ENCODE data around the gene CUL3. TPM values are rescaled to one million over a fixed set of nuclear protein-coding genes. Genes with fewer than 3 reads are reported as not detected.

Gene CUL3
- total RNA-seq, 1 experiment from 2014 or later: 95.7 TPM

- 0 out of 4 replicates have a peak, but pooled peaks cover 0 to 3% of the 10 kb centered on the region in 2 experiments for H3K9me3 ChIP-seq (ENCODE audit: control insufficient read depth in 1 of 2, insufficient read depth in 1 of 2, low read depth in 1 of 2, low read length in 2 of 2)
- peaks cover 100% of the 10 kb centered on the region for H3K79me2 ChIP-seq (ENCODE audit: insufficient read depth, low read length)
- CTCF ChIA-PET: interaction anchor here (0.7 kb wide), 1 partner anchor 1024 kb away, joined by 3 read pairs; no protein-coding TSS in a partner anchor
- TF ChIP-seq RAD21 (IDR thresholded peaks at IDR 0.05; ENCODE audit: low read depth): no peak
- no peak for TF ChIP-seq CTCF (IDR thresholded peaks at IDR 0.05 in 2 of 3, conservative IDR thresholded peaks at IDR 0.05 in 1 of 3; ENCODE audit: borderline replicate concordance in 1 of 3, insufficient read depth in 1 of 3, low read depth in 2 of 3, low read length in 2 of 3)
- no peak for TF ChIP-seq ZBTB33 (IDR thresholded peaks at IDR 0.05; ENCODE audit: extremely low read depth, insufficient replicate concordance, low read length)
- no peak for TF ChIP-seq ZFX (IDR thresholded peaks at IDR 0.05)
- TF ChIP-seq POLR2A (IDR thresholded peaks at IDR 0.05; ENCODE audit: borderline replicate concordance, extremely low read depth, insufficient read depth, insufficient read length): no peak
- no peak for TF ChIP-seq SRF (IDR thresholded peaks at IDR 0.05; ENCODE audit: low read depth)
- TF ChIP-seq ATF3 (IDR thresholded peaks at IDR 0.05): no peak
- TF ChIP-seq SP1 (IDR thresholded peaks at IDR 0.05; ENCODE audit: low read depth): no peak
- H3K4me3 ChIP-seq (replicated peaks in 1 of 2; ENCODE audit: low read depth in 1 of 2, low read length in 2 of 2): no peak overlapping the region
- H3K9me2 ChIP-seq (ENCODE audit: insufficient read depth): no peaks in the 10 kb centered on the region
- no peaks in the 10 kb centered on the region; a peak in 1 of 4 replicates for H3K36me3 ChIP-seq (ENCODE audit: control insufficient read depth in 1 of 2, insufficient read depth in 2 of 2, low read length in 2 of 2)
- no peaks in the 10 kb centered on the region for H3K27me3 ChIP-seq (ENCODE audit: insufficient read depth, low read length)
- peaks cover 60% of the 10 kb centered on the region for H4K20me1 ChIP-seq (ENCODE audit: insufficient read depth)
- BruUV-seq (replicated peaks): no TSS peak
- POLR2A ChIA-PET: no interaction called here
- RAD21 ChIA-PET (ENCODE audit: low non-redundant PET in 1 of 2, low total read pairs in 2 of 2, uncharacterized antibody in 2 of 2, unreplicated experiment in 2 of 2): no interaction called here
- intact Hi-C loops (cut with micrococcal nuclease): no loop called here
- no peak overlapping the region for H3K27ac ChIP-seq (ENCODE audit: low read depth, low read length)
- no peaks in the 10 kb centered on the region for H3K4me1 ChIP-seq (ENCODE audit: control insufficient read depth in 1 of 2, insufficient read depth in 2 of 2, low read length in 2 of 2)
- H3K9ac ChIP-seq (ENCODE audit: low read length): no peak overlapping the region
- no peak for DNase-seq (ENCODE audit: low read depth, low spot score)
- no peak for ATAC-seq
- H3K4me2 ChIP-seq (ENCODE audit: low read length): no peak overlapping the region
- H2AFZ ChIP-seq (ENCODE audit: low read depth, low read length, poor library complexity, severe bottlenecking): no peak overlapping the region
These were observed 14.7 kb downstream of the CUL3 start for GRCh38 chr2:224570328-224570993.
